BLaER1 (cell line): Measurements from ENCODE around the gene GTSF1L.
"Not testable (repeated sequence)": the region's sequence is repeated elsewhere in the genome, so short reads cannot be mapped to it uniquely, and the experiment has no call there.

Experiments
- H3K27ac ChIP-seq: shearing (Covaris generic); formaldehyde crosslinking; 2 replicates; pipeline ENCODE4 v1.8.1; 2022
- H3K27me3 ChIP-seq: shearing (Covaris generic); formaldehyde crosslinking; 2 replicates; pipeline ENCODE4 v1.8.1; 2022
- H3K36me3 ChIP-seq: shearing (Covaris generic); formaldehyde crosslinking; 2 replicates; pipeline ENCODE4 v1.8.1; 2022
- H3K4me1 ChIP-seq: shearing (Covaris generic); formaldehyde crosslinking; 2 replicates; pipeline ENCODE4 v1.8.1; 2022
- H3K4me2 ChIP-seq: shearing (Covaris generic); formaldehyde crosslinking; 2 replicates; pipeline ENCODE4 v1.8.1; 2022
- H3K4me3 ChIP-seq: shearing (Covaris generic); formaldehyde crosslinking; 2 replicates; pipeline ENCODE4 v1.8.1; 2022
- H3K9ac ChIP-seq: shearing (Covaris generic); formaldehyde crosslinking; 2 replicates; pipeline ENCODE4 v1.8.1; 2022
- H3K9me3 ChIP-seq: shearing (Covaris generic); formaldehyde crosslinking; 2 replicates; pipeline ENCODE4 v1.8.1; 2022
- H4K20me1 ChIP-seq: shearing (Covaris generic); formaldehyde crosslinking; 2 replicates; pipeline ENCODE4 v1.8.1; 2022
- Cebpa-rat ChIP-seq: shearing (Covaris generic); IDR thresholded peaks from 2 replicates; pipeline ENCODE4 v1.8.1; 2022

GTSF1L gene

DNA sequence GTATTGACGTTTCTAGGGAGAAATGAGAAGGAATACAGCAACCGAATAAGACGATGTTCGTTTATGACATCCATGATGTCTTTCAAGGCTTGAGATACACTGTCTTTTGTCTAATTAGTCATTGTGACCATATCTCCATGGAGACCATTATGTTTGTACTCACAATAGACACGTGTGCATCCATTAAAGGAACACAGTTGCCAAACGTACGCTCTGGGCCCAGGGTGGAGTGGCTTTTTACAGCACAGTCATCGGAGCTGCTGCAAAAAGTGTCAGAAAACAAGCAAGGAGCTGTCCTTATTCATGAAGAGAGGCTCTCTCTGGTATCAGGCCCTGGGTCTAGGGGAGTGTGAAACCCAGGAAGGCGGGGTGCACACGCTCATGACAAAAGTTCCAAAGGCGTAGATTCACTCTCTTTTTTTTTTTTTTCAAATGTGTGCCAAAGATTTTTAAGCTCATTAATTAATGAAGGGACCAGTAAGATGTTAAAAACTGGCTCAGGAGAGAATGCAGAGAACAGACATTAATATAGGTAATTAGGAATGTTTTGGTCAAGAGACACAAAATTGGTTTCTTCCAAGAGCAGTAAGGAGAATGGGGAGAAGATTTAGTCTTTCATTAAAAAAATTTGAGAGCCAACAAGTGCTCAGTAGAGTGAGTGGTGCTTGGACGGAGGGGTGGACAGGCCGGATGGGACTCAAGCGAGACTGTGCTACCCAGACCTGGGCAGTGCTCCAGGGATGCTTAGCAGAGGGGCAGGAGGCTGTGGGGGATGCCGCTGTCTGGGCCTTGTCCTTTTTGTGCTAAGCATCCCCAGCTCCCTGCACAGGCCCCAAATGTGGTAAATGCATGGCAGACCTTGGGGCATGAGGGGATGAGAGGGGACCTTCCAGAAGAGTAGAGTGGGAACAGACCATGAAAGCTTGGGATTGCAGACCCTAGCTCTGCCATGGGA is 34.9 kb upstream of the GTSF1L start:
- no peaks in the 10 kb centered on the region for H3K4me1 ChIP-seq
- H3K9me3 ChIP-seq = no peaks in the 10 kb centered on the region
- TF ChIP-seq Cebpa-rat = no peak
- H3K36me3 ChIP-seq = no peaks in the 10 kb centered on the region
- no peak overlapping the region for H3K4me2 ChIP-seq
- H3K4me3 ChIP-seq = no peak overlapping the region
- H3K27me3 ChIP-seq = no peaks in the 10 kb centered on the region
- H3K27ac ChIP-seq = no peak overlapping the region
- H4K20me1 ChIP-seq = no peaks in the 10 kb centered on the region
- H3K9ac ChIP-seq = no peak overlapping the region

DNA sequence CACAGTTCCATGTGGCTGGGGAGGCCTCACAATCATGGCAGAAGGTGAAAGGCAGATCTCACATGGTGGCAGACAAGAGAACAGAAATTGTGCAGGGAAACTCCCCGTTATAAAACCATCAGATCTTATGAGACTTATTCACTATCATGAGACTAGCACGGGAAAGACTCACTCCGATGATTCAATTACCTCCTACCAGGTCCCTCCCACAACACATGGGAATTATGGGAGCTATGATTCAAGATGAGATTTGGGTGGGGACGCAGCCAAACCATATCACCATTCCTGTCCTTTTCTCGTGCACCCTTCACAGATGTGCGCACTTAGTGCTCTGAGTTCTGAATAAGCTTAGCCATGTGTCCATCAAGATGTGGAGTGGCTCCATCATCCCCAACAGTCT is 31.1 kb upstream of the GTSF1L start:
- H3K27ac ChIP-seq, H3K27me3 ChIP-seq, H3K9me3 ChIP-seq, H3K9ac ChIP-seq, H4K20me1 ChIP-seq, H3K4me1 ChIP-seq, H3K4me2 ChIP-seq, H3K4me3 ChIP-seq, H3K36me3 ChIP-seq: not testable (repeated sequence)

DNA sequence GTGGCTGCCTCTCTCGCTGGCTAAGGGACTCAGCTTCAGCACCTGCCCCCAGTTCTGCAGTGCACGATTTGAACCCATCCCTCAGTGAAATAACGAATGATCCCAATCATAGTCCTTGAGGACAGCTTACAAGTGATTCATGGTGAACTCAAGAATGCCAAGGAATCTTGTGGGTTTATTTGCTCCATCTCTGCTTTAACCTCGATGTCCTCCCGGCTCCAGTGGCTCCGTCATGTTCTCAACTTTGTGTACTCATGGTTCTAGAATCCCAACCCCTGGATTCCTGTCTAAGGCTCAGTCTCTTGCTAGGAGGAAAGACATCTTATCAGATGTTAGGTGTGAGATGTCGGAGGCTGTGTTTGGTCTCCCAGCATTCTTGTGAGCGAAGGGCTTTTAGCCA is 29.0 kb upstream of the GTSF1L start:
- Histone ChIP-seq H3K36me3 (no peaks in the 10 kb centered on the region), H3K4me2 (no peak overlapping the region)

DNA sequence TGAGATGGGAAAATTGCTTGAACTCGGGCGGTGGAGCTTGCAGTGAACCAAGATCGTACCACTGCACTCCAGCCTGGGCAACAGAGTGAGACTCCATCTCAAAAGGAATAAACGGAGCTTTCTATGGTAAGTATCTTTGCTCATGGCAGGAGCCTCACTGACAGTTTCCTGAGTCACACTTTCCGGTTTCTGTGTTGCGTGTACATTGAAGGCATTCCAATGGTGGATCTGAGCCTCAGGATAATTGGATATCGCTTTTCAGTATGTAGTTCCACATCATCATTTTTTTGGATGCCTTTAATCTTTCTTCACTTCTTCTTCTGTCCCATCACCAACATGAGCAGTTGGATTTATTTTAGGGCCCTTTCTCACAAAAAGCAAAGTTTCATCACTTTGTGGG is 28.6 kb upstream of the GTSF1L start:
- no peaks in the 10 kb centered on the region for H3K9me3 ChIP-seq
- no peaks in the 10 kb centered on the region for H4K20me1 ChIP-seq
- no peak for TF ChIP-seq Cebpa-rat
- H3K27ac ChIP-seq = no peak overlapping the region
- peaks cover 32% of the 10 kb centered on the region for H3K4me1 ChIP-seq
- no peaks in the 10 kb centered on the region for H3K27me3 ChIP-seq
- H3K4me3 ChIP-seq = no peak overlapping the region
- H3K36me3 ChIP-seq = no peaks in the 10 kb centered on the region
- H3K9ac ChIP-seq = no peak overlapping the region
- no peak overlapping the region for H3K4me2 ChIP-seq

More for the DNA sequence above, 29.0 kb upstream of the GTSF1L start:
- TF ChIP-seq Cebpa-rat = no peak
- Histone ChIP-seq H3K27ac (no peak overlapping the region), H3K4me1 (peaks cover 27% of the 10 kb centered on the region), H4K20me1 (no peaks in the 10 kb centered on the region), H3K9ac (no peak overlapping the region), H3K9me3 (no peaks in the 10 kb centered on the region), H3K4me3 (no peak overlapping the region), H3K27me3 (no peaks in the 10 kb centered on the region)

DNA sequence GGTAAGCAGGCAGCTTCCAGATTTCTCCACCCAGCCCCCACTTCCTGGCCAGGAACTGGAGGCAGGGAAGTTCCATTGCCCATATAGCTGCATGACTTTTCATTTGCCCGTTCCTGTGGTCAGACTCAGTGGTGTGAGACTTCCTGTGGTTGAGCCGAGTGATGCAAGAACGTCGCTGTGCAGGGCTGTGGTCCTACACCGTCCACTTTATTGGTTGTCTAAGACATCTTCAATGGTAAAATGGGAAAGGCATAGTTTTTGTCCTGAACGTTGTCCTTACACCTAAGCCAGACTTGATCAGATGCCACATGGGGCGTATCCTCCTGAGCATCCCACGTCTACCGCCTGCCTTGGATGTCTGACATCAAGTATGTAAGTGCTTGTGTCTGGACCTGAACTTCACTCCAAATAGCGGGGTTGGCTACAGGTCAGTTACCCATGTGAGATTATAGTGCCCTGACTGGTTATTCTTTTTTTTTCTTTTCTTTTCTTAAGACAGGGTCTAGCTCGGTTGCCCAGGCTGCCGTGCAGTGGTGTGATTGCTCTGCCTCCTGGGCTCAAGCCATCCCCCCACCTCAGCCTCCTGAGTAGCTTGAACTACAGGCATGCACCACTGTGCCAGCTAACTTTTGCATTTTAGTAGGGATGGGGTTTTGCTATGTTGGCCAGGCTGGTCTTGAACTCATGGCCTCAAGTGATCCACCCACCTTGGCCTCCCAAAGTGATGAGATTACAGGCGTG is 25.9 kb upstream of the GTSF1L start:
- Histone ChIP-seq H3K27me3 (no peaks in the 10 kb centered on the region), H3K9me3 (no peaks in the 10 kb centered on the region), H4K20me1 (no peaks in the 10 kb centered on the region), H3K4me3 (peak overlapping the region; percentile 25), H3K4me2 (peak overlapping the region; percentile 85), H3K9ac (peak overlapping the region; percentile 46; the same call in 1 of the 2 replicates), H3K27ac (peak overlapping the region; percentile 76), H3K36me3 (no peaks in the 10 kb centered on the region), H3K4me1 (peaks cover 43% of the 10 kb centered on the region)
- TF ChIP-seq Cebpa-rat = peak; percentile 74

DNA sequence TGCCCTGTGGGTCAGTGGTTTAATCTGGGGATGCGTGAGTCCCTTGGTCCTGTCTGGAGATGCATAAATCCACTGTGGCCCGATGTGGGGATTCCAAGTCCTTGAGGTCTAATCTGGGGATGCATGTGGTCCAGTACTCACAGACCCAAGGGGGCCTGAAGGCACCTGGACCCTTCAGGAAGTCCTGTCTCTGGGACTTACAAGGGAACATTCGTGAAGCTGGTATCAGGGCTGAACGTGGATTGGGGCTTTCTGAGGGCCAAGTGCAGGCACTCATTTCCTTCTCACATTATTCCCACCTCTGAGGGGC is 25.2 kb upstream of the GTSF1L start:
- Histone ChIP-seq H3K9me3 (no peaks in the 10 kb centered on the region), H3K27me3 (no peaks in the 10 kb centered on the region), H3K27ac (peak overlapping the region; percentile 76), H3K36me3 (no peaks in the 10 kb centered on the region), H3K4me2 (peak overlapping the region; percentile 85), H4K20me1 (no peaks in the 10 kb centered on the region), H3K9ac (peak overlapping the region; percentile 46; the same call in 1 of the 2 replicates), H3K4me3 (peak overlapping the region; percentile 25; the same call in 1 of the 2 replicates), H3K4me1 (peaks cover 46% of the 10 kb centered on the region)
- no peak for TF ChIP-seq Cebpa-rat

DNA sequence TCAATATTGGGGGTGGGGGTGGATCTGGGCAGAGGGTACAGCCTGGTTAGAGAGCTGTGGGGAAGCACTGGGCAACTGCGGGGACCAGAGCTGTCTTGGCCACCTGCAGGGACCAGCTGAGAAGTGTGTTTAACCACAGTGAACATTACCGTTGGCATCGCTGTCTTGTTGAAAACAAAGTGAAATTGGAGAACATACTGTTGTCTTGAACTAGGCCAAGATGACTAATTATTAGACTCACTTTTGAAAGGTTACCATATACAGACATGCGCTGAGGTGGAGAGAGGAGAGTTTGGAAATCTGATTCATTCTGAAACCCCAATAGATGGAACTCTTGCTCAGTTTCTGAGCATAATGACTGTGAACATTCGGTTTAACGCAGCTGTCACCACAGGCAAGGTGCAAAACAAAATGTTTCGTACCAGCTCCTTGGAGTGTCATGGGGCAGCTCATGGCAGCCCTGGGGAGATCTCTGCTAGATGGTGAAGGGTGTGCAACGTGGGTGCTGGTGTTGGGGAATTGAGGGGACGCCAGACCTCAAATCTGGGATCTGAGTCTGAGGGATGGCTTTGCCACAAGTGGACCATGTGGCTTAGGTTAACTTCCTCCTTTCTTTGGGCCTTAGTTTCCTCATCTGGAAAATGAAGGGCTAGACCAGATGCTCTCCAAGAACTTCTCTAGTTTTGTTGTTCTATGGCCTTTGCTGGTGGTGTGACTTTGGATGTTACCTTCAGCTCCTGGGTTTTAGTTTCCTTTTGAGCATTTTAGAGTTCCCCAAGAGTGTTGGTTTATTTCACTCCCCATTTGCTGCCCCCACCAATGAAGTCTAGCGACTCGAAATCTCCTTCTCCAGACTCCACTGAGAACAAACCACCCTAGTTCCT is 24.6 kb upstream of the GTSF1L start:
- Histone ChIP-seq H3K4me3 (peak overlapping the region; percentile 25; the same call in 1 of the 2 replicates), H4K20me1 (no peaks in the 10 kb centered on the region), H3K27me3 (no peaks in the 10 kb centered on the region), H3K4me2 (peak overlapping the region; percentile 85), H3K36me3 (no peaks in the 10 kb centered on the region), H3K4me1 (peaks cover 52% of the 10 kb centered on the region), H3K27ac (peak overlapping the region; percentile 76), H3K9me3 (no peaks in the 10 kb centered on the region), H3K9ac (peak overlapping the region; percentile 46; the same call in 1 of the 2 replicates)
- TF ChIP-seq Cebpa-rat = no peak

DNA sequence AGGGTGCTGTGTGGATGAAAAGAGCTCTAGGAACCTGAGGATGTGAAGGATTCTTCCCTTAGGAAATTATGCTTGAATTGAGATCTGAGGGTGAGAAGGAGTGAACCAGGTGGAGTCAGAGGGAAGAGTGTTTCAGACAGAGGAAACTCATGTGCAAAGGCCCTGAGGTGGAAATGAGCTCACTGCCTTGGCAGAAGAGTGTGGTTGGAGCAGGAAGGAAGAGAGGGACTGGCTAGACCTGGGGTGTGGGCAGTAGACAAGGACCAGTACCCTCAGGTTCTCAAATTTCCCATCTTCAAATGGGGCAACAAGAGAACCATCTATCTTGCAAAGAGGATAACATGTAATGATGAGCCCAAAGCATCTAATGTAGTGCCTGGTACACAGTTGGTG is 24.0 kb upstream of the GTSF1L start:
- no peak for TF ChIP-seq Cebpa-rat
- peak overlapping the region; percentile 85 for H3K4me2 ChIP-seq
- H3K9me3 ChIP-seq = no peaks in the 10 kb centered on the region
- peak overlapping the region; percentile 76 for H3K27ac ChIP-seq
- no peak overlapping the region for H3K4me3 ChIP-seq
- H3K9ac ChIP-seq = no peak overlapping the region
- no peaks in the 10 kb centered on the region for H4K20me1 ChIP-seq
- H3K36me3 ChIP-seq = no peaks in the 10 kb centered on the region
- peaks cover 58% of the 10 kb centered on the region for H3K4me1 ChIP-seq
- H3K27me3 ChIP-seq = no peaks in the 10 kb centered on the region

DNA sequence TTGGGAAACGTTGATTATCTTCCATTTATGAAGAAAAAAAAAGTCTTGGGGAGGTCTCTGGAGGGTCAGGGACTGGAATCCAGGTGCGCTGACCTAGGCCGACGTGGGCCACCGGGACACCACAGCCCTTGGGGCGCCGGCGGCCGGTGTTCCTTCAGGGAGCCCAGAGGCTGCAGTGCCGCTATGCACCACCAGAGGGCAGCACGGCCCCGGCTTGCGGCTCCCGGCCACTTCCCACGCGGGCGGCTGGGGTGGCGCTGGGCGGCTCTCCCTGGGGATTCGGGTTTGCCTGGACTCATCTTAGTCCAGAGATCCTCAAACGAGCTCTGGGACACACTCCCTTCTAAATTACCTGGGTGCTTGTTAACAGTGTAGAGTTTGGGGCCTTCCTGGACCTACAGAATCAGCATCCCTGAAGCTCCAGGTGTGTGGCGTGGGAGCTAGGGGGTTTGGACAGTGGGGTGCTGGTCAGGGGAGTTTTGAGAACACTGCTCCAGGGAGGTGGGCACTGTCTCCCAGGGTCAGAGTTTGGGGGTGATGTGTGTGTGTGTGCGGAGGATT is 23.0 kb upstream of the GTSF1L start:
- Histone ChIP-seq H4K20me1 (no peaks in the 10 kb centered on the region), H3K4me1 (peaks cover 67% of the 10 kb centered on the region), H3K4me2 (peak overlapping the region; percentile 85), H3K9me3 (no peaks in the 10 kb centered on the region), H3K9ac (no peak overlapping the region), H3K36me3 (no peaks in the 10 kb centered on the region), H3K4me3 (no peak overlapping the region), H3K27me3 (no peaks in the 10 kb centered on the region), H3K27ac (peak overlapping the region; percentile 76; the same call in 1 of the 2 replicates)
- TF ChIP-seq Cebpa-rat = no peak
